CD4-positive, CD25-positive, alpha-beta regulatory T cell (primary cell): Measurements from ENCODE around the gene PSMF1. TPM values are rescaled to one million over a fixed set of nuclear protein-coding genes. Genes with fewer than 3 reads are reported as not detected.

Source experiments
- ATAC-seq, 2 donors: fragments of 150-1000 bp; cut with Tn5 transposase; one replicate each; pipeline ENCODE4 v1.10.0; 2021; ENCODE audit warnings: low read depth in 2 of 2, moderate number of reproducible peaks in 2 of 2, moderate library complexity in 1 of 2
- DNase-seq, 3 donors: peaks; one replicate each; pipeline versions ENCODE4 v3.0.0 to v3.0.0-alpha.2; 2012 to 2022; ENCODE audit warnings: mixed read lengths in 1 of 3
- H3K27ac ChIP-seq: one replicate; pipeline ENCODE4 v1.7.0; 2013; ENCODE audit warnings: mild to moderate bottlenecking, low read length; ENCODE audit not compliant: insufficient read depth, poor library complexity, severe bottlenecking
- H3K27me3 ChIP-seq: one replicate; pipeline ENCODE4 v1.7.0; 2013; ENCODE audit warnings: low read length; ENCODE audit not compliant: control insufficient read depth, insufficient read depth
- H3K36me3 ChIP-seq: one replicate; pipeline ENCODE4 v1.7.0; 2013; ENCODE audit warnings: mild to moderate bottlenecking, low read length, moderate library complexity; ENCODE audit not compliant: control insufficient read depth, insufficient read depth
- H3K4me1 ChIP-seq: 2 replicates; pipeline ENCODE4 v1.7.0; 2013; ENCODE audit warnings: mild to moderate bottlenecking, low read length; ENCODE audit not compliant: insufficient read depth, control insufficient read depth, poor library complexity, severe bottlenecking
- H3K4me3 ChIP-seq: one replicate; pipeline ENCODE4 v1.7.0; 2013; ENCODE audit warnings: low read depth, mild to moderate bottlenecking, low read length, moderate library complexity
- H3K9me3 ChIP-seq, 2 experiments: 1 replicate in 1 of 2; 2 replicates in 1 of 2; pipeline ENCODE4 v1.7.0; 2013; ENCODE audit warnings: low read length in 2 of 2, mild to moderate bottlenecking in 1 of 2, moderate library complexity in 1 of 2; ENCODE audit not compliant: control insufficient read depth in 2 of 2
- H3K27ac Mint-ChIP-seq, 3 donors: one replicate each; pipeline ENCODE4 v1.8.0; 2020 to 2022; ENCODE audit warnings: mild to moderate bottlenecking in 3 of 3, mixed read lengths in 3 of 3, moderate library complexity in 2 of 3
- H3K27me3 Mint-ChIP-seq: one replicate; pipeline ENCODE4 v1.8.0; 2022; ENCODE audit warnings: mild to moderate bottlenecking, mixed read lengths
- H3K36me3 Mint-ChIP-seq: one replicate; pipeline ENCODE4 v1.8.0; 2020; ENCODE audit warnings: mixed read lengths
- H3K4me1 Mint-ChIP-seq, 4 donors: one replicate each; pipeline ENCODE4 v1.8.0; 2020 to 2022; ENCODE audit warnings: mixed read lengths in 4 of 4, mild to moderate bottlenecking in 1 of 4
- H3K4me3 Mint-ChIP-seq, 4 donors: one replicate each; pipeline ENCODE4 v1.8.0; 2020 to 2022; ENCODE audit warnings: mild to moderate bottlenecking in 4 of 4, mixed read lengths in 4 of 4, moderate library complexity in 3 of 4
- H3K9me3 Mint-ChIP-seq, 7 donors: one replicate each; pipeline ENCODE4 v1.8.0; 2020 to 2022; ENCODE audit warnings: mixed read lengths in 7 of 7, mild to moderate bottlenecking in 3 of 7, moderate library complexity in 2 of 7
- polyA plus RNA-seq, 4 donors: library from polyadenylated mRNA; unstranded; fragments of 300-500 nt; fragmentation: Illumina TruSeq; gene quantifications; one replicate each; pipeline ENCODE4 v1.2.3, GENCODE V29; 2021
- total RNA-seq: library from RNA; stranded (reverse); gene quantifications from one replicate; pipeline ENCODE4 v1.2.3, GENCODE V29; 2022

The PSMF1 gene
- total and polyA plus RNA-seq, 5 donors from 2014 or later = 114 to 202 (median 159) TPM

DNA sequence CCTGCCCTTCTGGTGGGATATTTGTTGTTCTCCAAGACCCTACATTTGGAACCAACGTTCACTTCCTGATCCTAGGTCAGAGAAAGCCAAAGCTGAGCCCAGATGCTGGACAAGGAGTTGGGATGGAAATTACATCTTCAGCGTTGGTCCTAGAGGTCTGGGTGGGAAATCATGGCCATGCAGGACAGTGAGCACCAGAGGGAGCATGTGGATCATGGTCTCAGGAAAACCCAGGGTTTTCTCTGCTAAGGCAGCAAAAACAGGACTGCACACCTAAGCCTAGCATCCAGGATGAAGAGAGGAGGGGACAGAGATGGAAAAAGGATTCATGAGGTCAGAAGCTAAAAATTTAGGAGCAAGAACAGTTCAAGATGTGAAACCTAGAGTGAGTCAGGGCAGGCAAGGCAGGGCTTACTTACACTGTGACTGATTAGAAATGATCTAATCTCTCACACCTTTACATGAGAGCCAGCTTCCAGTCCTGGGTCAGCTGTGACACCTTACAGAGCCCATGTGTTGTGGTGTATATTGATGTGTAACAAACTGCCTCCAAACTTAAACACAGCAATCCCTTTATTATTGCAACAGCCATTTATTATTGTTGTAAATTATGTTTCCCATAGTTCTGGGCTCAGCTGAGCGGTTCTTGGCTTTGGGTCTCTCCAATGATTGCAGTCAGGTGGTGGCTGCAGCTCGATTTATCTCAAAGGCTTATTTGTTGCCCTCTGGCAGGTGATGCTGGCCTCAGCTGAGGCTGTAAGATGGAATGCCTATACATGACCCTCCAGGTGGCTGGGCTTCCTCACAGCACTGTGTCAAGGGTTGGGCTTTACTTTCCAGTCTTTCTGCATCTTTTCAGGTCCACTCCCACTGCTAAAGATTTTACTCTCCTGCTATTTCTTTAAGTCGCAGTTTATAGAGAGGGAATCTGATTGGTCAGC, 91.3 kb downstream of the PSMF1 start:
- Mint-ChIP-seq H3K9me3 (no peaks in the 10 kb centered on the region), H3K4me1 (peaks cover 0 to 11% (median 10%) of the 10 kb centered on the region in 4 donors)

DNA sequence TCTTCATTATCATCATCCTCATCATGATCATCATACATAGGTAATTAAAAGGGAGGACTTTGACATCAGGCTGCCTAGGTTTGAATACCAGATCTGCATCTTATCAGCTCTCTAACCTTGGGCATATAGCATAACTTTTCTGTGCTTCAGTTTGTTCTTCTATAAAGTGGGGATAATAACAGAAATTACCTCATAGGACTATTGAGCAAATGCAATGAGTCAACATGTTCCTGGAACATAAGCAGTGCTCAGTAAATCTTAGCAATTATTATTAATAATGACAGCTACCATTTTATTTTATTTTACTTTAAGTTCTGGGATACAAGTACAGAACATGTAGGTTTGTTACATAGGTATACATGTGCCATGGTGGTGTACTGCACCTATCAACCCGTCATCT, 92.1 kb downstream of the PSMF1 start:
- DNase-seq (no peak), ATAC-seq (no peak)
- Histone ChIP-seq H3K27ac (no peak overlapping the region), H3K36me3 (no peaks in the 10 kb centered on the region), H3K9me3 (no peaks in the 10 kb centered on the region), H3K27me3 (peaks cover 3% of the 10 kb centered on the region), H3K4me3 (no peak overlapping the region), H3K4me1 (peaks cover 9% of the 10 kb centered on the region)
- H3K27ac Mint-ChIP-seq = no peak overlapping the region
- no peak overlapping the region for H3K4me3 Mint-ChIP-seq
- H3K9me3 Mint-ChIP-seq = no peaks in the 10 kb centered on the region
- peaks cover 23% of the 10 kb centered on the region for H3K27me3 Mint-ChIP-seq
- H3K36me3 Mint-ChIP-seq = no peaks in the 10 kb centered on the region
- peaks cover 2 to 19% (median 18%) of the 10 kb centered on the region in 4 donors for H3K4me1 Mint-ChIP-seq

More for the DNA sequence above, 91.3 kb downstream of the PSMF1 start:
- no peaks in the 10 kb centered on the region for H3K9me3 ChIP-seq
- H3K27ac ChIP-seq = no peak overlapping the region
- H3K4me3 ChIP-seq = no peak overlapping the region
- ATAC-seq = no peak
- H3K4me1 ChIP-seq = peaks cover 6% of the 10 kb centered on the region
- Mint-ChIP-seq H3K27me3 (peaks cover 23% of the 10 kb centered on the region), H3K4me3 (no peak overlapping the region), H3K27ac (no peak overlapping the region), H3K36me3 (no peaks in the 10 kb centered on the region)
- H3K36me3 ChIP-seq = no peaks in the 10 kb centered on the region
- H3K27me3 ChIP-seq = peaks cover 3% of the 10 kb centered on the region
- DNase-seq = no peak

DNA sequence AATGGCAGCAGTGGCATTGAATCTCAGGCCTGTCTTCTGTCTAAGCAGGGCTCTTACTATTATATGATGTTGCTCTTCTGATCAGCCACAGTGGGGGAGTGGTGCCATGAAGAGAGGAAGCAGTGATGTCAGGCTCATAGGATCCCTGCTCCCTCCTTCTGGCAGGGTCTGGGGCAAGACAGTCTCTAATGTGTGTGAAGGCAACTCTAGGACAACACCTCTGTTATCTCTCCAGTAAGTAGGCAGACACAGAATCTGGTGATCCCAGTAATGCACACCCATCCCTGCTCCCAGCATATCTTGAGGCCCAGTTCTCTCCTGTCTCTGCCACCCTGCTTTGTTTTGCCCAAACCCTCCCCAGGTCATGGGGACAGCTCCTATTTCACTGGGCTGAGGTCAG, 93.6 kb downstream of the PSMF1 start:
- Mint-ChIP-seq H3K27me3 (peaks cover 26% of the 10 kb centered on the region), H3K27ac (no peak overlapping the region), H3K36me3 (no peaks in the 10 kb centered on the region), H3K4me3 (no peak overlapping the region), H3K9me3 (no peaks in the 10 kb centered on the region), H3K4me1 (peaks cover 8 to 34% (median 29%) of the 10 kb centered on the region in 4 donors)
- H3K4me3 ChIP-seq = no peak overlapping the region
- no peak overlapping the region for H3K27ac ChIP-seq
- H3K36me3 ChIP-seq = no peaks in the 10 kb centered on the region
- ATAC-seq (no peak), DNase-seq (no peak)
- peaks cover 20% of the 10 kb centered on the region for H3K4me1 ChIP-seq
- H3K27me3 ChIP-seq = peaks cover 3% of the 10 kb centered on the region
- H3K9me3 ChIP-seq = no peaks in the 10 kb centered on the region

DNA sequence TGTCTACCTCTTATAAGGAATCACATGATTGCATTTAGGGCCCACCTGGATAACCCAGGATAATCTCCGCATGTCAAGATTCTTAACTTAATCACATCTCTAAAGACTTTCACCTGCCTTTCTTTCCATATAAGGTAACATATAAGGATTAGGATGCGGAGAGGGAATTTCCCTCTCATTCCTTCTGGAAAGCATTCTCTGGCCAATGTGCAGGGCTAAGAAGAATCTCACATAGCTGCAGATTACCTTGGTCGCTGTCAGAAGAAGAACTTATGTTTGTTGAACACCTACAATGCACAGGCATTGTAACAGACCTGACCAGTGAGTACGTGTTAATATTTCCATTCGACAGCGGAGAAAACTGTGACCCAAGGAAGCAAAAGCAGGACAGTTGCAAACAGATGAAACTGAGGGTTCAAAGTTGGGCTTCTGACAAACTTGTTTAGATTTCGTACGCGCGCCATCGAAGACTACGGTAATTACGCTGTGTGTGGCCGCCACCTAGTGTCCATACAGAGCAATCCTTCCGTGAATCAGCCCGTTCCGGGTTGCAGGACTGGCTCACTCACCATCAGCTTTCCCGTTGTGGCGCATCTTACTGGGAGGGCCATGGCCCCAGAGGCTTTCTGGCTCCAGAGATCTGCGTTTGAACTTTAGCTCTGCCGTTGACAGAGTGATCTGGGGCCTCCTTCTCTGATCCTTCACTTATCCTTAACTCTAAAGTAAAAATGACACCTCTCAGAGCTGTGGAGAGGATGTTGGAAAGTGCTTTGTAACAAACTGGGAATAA, 94.4 kb downstream of the PSMF1 start:
- Mint-ChIP-seq H3K27ac (peak overlapping the region in 1 of 3 donors; percentile 90), H3K36me3 (no peaks in the 10 kb centered on the region), H3K27me3 (peaks cover 27% of the 10 kb centered on the region), H3K4me1 (peaks cover 8 to 42% (median 29%) of the 10 kb centered on the region in 4 donors), H3K4me3 (peak overlapping the region in 1 of 4 donors; percentile 3), H3K9me3 (no peaks in the 10 kb centered on the region)
- DNase-seq = peak; percentile 44 to 83 (median 70)
- Histone ChIP-seq H3K4me1 (peaks cover 21% of the 10 kb centered on the region), H3K4me3 (peak overlapping the region; percentile 55), H3K27me3 (peaks cover 3% of the 10 kb centered on the region), H3K36me3 (no peaks in the 10 kb centered on the region), H3K9me3 (no peaks in the 10 kb centered on the region), H3K27ac (no peak overlapping the region)
- ATAC-seq = peak; percentile 74 to 81

DNA sequence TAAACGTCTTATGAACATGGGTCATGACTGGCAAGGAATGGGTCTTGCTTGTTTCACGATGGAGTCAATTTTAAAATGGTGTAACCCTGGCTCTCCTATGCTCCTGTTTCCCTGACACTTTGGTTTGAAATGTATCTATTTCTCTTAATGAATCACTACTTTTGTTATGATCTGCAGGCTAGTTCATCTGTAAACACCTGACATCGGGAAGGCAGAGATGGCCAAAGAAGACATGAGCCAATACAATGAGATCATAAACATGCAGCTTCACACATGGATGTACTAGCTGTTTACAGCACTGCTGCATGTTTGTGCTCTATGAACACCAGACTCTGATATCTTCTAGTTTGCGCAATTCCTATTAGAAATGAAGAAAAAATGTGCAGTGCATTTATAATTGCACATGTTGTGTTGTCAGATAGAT, 96.4 kb downstream of the PSMF1 start:
- Mint-ChIP-seq H3K27me3 (peaks cover 35% of the 10 kb centered on the region), H3K27ac (peak overlapping the region; percentile 11 to 93 (median 55)), H3K4me3 (no peak overlapping the region), H3K4me1 (peaks cover 8 to 46% (median 29%) of the 10 kb centered on the region in 4 donors), H3K9me3 (peaks cover 0 to 1% (median 0%) of the 10 kb centered on the region in 7 donors), H3K36me3 (no peaks in the 10 kb centered on the region)
- no peak overlapping the region for H3K4me3 ChIP-seq
- H3K27me3 ChIP-seq = no peaks in the 10 kb centered on the region
- no peak overlapping the region for H3K27ac ChIP-seq
- no peaks in the 10 kb centered on the region for H3K36me3 ChIP-seq
- DNase-seq = no peak
- peaks cover 21% of the 10 kb centered on the region for H3K4me1 ChIP-seq
- no peak for ATAC-seq
- H3K9me3 ChIP-seq = no peaks in the 10 kb centered on the region

DNA sequence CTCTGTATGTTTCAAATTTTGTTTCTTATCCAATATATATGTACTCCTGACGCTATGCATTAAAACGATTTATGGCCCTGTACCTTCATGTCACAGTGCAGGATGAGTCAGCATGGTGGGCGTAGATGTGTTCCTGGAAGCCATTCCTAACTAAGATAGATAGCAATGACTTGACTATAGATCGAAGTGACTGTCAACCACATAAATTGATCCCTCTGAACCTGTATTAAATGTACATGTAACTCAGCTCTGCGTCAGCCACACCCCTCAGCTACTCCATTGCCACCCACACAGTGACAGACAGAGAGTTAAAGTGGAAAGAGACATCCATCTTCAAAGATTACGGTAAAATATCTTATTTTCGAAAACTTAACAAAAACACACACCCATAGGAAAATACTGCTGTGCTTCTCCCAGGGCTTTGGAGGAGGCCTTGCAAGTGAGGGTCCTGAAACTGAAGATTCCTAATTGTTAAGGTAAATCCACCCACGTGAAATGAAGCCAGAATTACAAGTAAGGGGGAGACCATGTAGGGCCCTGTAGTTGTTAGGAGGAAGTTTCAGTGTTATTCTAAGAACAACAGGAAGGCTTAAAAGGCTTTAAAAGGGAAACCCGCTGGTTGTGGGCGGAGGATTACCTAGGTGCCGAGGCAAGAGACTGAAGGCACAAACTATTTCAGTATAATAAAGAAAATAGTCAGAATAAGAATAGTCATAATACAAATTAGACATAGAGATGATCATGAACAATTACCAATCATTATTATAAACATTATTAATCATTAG, 97.2 kb downstream of the PSMF1 start:
- Histone ChIP-seq H3K9me3 (no peaks in the 10 kb centered on the region), H3K27me3 (no peaks in the 10 kb centered on the region), H3K4me3 (peak overlapping the region; percentile 55), H3K27ac (peak overlapping the region; percentile 60), H3K36me3 (no peaks in the 10 kb centered on the region), H3K4me1 (peaks cover 21% of the 10 kb centered on the region)
- peaks cover 8 to 46% (median 30%) of the 10 kb centered on the region in 4 donors for H3K4me1 Mint-ChIP-seq
- peak overlapping the region in 2 of 4 donors; percentile 52 to 77 for H3K4me3 Mint-ChIP-seq
- ATAC-seq (peak; percentile 74 to 76), DNase-seq (peak in 1 of 3 donors; percentile 78)
- peaks cover 0 to 1% (median 0%) of the 10 kb centered on the region in 7 donors for H3K9me3 Mint-ChIP-seq
- no peaks in the 10 kb centered on the region for H3K36me3 Mint-ChIP-seq
- peak overlapping the region; percentile 55 to 99 (median 93) for H3K27ac Mint-ChIP-seq
- peaks cover 36% of the 10 kb centered on the region for H3K27me3 Mint-ChIP-seq
